Stimulated activated CD4-positive, alpha-beta T cell treated with anti-CD3 and anti-CD28 coated beads, Interleukin-15, amount 100 ng/mL, for 1 hour (primary cell): ENCODE measurements around the gene TOP2A.

Experiments used
- DNase-seq, 2 donors: peaks; one replicate each; pipeline ENCODE4 v3.0.0-alpha.2; 2020; ENCODE audit warnings: low read depth in 1 of 2, low spot score in 1 of 2

The TOP2A gene

DNA sequence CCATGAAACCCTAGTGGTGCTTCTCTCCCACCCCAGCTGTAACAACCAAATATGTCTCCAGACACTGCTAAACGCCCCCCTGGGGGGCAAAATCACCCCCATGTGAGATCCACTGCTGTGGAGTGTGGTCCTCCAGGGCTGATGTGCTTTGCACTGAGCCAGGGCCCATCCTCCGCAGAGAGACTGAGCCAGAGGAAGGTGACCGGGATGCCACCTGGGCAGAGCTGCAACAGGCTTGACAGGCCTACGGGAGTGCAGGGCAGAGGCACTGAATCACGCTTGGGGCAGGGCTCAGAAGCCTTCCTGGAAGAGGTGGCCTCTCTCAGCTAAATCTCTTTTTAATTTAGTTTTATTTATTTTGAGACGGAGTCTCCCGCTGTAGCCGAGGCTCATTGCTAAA is 57.6 kb downstream of the TOP2A start:
- no peak for DNase-seq

DNA sequence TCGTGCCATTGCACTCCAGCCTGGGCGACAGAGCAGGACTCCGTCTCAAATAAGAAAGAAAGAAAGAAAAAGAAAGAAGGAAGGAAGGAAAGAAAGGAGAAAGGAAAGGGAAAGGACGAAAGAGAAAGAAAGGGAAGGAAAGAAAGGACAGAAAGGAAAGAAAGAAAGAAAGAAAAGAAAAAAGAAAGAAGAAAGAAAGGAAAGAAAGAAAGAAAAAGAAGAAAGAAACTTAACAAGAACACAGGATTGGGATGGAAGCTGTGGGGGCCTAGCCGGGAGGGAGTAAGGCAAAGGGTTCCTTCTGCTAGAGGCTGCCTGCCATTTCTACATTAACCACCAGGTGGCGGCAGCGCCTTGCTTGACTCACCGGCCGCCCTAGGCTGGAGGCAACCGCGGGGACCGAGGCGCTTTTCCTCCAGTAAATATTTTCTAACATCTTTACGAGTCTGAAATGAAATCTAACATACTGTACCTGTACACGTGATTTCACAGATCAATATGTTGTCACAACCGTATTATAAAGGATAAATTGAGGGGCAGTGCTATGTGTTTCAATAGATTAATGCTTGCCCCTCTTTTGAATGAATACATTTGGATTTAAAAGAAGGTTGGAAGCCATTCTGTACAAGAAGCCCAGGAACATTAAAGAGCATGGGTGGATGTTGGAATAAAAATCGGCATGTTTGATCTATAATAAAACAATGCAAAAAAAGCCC is 59.2 kb downstream of the TOP2A start:
- DNase-seq = peak; percentile 78 to 89

DNA sequence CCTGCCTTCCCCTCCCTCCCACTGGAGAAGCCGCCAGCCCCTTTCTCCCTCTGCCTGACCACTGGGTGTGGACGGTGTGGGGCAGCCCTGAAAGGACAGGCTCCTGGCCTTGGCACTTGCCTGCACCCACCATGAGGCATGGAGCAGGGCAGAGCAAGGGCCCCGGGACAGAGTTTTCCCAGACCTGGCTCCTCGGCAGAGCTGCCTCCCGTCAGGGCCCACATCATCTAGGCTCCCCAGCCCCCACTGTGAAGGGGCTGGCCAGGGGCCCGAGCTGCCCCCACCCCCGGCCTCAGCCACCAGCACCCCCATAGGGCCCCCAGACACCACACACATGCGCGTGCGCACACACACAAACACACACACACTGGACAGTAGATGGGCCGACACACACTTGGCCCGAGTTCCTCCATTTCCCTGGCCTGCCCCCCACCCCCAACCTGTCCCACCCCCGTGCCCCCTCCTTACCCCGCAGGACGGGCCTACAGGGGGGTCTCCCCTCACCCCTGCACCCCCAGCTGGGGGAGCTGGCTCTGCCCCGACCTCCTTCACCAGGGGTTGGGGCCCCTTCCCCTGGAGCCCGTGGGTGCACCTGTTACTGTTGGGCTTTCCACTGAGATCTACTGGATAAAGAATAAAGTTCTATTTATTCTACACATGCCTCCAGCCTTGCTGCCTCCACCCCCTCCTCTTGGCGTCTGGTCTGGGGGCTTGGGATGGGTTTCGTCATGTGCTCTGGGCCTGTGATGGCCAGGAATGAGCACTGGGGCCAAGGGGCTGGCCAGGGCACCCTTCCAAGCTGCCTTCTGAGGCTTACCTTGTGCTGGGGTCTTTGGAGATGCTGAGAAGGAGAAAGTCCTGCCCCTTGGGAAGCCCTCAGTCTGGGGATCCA is 60.5 kb downstream of the TOP2A start:
- no peak for DNase-seq

DNA sequence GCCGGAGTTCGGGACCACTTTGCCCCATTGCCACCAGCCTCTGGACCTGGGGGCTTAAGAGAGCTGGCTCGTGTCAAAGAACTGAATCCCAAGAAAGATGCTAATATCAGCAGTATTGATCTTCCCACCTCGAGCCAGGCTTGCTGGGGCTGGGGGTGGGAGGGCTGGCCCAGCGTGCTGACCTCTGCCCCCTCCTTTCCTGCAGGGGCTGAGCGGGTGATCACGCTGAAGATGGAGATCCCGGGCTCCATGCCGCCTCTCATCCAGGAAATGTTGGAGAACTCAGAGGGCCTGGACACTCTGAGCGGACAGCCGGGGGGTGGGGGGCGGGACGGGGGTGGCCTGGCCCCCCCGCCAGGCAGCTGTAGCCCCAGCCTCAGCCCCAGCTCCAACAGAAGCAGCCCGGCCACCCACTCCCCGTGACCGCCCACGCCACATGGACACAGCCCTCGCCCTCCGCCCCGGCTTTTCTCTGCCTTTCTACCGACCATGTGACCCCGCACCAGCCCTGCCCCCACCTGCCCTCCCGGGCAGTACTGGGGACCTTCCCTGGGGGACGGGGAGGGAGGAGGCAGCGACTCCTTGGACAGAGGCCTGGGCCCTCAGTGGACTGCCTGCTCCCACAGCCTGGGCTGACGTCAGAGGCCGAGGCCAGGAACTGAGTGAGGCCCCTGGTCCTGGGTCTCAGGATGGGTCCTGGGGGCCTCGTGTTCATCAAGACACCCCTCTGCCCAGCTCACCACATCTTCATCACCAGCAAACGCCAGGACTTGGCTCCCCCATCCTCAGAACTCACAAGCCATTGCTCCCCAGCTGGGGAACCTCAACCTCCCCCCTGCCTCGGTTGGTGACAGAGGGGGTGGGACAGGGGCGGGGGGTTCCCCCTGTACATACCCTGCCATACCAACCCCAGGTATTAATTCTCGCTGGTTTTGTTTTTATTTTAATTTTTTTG is 61.6 kb downstream of the TOP2A start:
- DNase-seq = no peak

DNA sequence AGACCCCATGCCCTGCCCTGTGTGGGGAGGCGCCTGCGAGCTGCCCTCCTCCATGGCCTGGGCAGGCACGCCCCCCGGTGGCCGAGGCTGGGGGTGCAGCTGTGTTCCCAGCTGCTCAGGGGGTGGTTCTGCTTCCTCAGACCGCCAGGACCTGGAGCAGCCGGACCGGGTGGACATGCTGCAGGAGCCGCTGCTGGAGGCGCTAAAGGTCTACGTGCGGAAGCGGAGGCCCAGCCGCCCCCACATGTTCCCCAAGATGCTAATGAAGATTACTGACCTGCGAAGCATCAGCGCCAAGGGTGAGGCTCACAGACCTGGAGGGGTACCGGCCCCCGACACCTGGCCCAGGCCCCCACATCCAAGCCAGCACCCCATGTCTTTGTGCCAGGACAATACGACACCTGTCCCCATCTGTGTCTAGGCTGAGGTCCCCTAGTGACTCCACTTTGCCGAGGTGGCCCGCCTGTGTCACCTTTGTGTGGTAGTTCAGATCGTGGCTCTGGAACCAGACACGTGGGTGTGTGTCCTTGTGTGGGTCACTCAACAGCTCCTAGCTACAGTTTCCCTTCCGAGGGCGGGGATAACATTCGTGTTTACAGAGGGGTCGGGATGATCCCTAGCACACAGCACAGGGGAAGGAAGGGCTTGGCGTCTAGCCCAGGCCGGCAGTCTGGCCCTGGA is 62.4 kb downstream of the TOP2A start:
- DNase-seq = peak; percentile 65 to 78

DNA sequence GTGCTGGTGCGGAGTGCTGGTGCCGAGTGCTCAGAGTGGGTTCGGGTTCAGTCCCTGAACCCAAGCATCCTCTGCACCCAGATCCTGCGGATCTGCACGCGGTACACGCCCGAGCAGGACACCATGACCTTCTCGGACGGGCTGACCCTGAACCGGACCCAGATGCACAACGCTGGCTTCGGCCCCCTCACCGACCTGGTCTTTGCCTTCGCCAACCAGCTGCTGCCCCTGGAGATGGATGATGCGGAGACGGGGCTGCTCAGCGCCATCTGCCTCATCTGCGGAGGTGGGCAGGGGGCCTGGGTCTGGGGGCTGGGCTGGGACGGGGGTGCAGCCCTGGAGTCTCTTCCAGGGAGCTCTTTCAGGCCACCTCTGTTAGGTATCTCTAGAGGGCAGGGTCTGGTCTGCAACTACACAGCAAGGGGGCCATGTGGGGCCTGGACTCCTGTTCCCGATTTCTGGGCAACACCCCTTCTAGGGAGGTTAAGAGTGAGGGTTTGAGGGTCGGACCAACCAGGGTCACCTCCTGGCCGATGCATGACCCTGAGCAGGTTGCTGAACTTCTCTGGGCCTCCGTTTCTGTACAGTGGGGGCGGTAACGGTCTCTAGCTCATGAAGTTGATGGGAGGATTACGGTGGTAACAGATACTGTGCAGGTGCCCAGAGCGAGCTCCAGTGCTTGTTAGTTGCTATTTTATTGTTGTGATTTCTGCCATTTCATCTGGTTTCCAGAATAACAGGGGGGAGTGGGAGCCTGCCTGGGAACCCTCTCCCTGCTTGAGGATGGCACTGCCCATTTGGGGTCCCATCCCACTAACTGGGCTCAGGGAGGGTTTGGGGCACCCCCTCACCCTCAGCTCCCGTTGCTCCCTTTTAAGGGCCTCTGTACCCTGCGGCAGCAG is 63.2 kb downstream of the TOP2A start:
- no peak for DNase-seq

DNA sequence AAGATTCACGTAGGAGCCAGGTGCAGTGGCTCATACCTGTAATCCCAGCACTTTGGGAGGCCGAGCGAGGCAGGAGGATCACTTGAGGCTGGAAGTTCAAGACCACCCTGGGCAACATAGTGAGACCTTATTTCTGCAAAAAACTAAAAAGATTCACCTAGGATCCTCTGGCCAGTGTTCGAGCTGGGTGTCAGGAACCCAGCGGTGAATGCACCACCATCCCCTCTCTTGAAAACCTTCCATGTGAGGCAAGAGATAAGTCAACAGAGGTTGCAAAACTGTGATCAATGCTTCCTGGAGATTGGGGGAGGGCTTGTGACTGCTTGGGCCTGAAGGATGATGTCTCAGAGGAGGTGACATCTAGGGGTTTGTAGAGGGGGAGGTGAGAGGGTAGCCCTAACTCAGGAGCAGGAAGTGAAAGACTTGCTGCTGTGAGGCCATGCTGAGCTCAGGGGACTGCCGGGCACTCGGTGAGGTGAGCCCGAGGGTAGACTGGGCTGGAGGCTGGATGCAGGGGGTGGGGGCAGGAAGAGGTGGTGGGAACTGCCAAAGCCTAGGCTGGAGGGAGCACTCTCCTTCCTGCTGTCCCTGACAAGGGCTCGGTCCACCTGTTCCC is 64.8 kb downstream of the TOP2A start:
- no peak for DNase-seq

DNA sequence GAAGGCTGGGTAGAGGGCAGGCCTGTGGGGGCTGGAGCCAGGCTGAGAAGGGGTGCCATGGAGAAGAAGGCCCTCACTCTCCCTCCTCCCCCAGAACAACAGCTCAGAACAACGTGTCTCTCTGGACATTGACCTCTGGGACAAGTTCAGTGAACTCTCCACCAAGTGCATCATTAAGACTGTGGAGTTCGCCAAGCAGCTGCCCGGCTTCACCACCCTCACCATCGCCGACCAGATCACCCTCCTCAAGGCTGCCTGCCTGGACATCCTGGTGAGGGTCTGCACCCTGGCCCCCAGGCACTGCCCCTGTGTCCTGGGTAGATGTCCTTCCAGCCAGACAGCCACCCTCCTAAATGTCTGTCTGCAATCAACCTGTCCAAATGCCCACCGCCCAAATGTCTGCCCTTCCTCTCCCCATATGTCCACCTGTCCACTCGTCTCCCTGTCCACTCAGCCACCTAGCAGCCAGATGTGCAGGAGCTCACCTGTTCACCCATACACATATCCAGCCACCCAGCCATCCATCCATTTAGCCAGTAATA is 65.4 kb downstream of the TOP2A start:
- no peak for DNase-seq

DNA sequence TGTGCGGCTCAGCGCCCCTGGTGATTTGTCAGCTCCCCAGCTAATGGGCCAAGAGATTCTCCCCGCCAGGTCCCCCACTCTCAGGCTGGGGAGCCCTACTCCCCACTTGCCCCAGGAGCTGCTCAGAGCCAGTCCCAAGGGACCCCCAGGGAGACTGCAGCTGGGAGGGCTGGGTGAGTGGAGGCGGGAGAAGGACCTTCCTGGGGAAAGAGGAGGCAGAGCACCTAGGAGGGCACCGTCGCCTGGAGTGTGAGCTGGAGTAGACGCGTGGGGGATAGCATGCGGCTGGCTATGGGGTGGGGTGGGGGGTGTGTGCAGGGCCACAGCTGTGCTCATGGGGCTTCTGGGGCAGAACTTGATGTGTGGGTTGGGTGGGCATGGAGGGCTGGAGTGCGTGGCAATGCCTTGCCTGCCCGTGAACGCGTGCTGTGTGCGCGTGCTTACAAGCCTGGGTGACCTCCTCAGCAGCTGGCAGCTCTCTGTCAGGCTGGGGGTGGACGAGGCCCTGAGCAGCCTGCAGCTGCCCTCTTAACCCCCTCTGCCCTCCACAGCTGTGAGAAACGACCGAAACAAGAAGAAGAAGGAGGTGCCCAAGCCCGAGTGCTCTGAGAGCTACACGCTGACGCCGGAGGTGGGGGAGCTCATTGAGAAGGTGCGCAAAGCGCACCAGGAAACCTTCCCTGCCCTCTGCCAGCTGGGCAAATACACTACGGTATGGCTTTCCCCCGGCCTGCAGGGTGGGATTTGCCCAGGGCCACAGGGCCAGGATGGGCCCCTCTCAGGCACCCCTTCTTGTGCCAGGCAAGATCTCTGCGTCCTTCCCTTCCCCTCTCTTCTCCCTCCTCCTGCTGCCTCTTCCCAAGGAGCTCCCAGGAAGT is 66.1 kb downstream of the TOP2A start:
- no peak for DNase-seq

DNA sequence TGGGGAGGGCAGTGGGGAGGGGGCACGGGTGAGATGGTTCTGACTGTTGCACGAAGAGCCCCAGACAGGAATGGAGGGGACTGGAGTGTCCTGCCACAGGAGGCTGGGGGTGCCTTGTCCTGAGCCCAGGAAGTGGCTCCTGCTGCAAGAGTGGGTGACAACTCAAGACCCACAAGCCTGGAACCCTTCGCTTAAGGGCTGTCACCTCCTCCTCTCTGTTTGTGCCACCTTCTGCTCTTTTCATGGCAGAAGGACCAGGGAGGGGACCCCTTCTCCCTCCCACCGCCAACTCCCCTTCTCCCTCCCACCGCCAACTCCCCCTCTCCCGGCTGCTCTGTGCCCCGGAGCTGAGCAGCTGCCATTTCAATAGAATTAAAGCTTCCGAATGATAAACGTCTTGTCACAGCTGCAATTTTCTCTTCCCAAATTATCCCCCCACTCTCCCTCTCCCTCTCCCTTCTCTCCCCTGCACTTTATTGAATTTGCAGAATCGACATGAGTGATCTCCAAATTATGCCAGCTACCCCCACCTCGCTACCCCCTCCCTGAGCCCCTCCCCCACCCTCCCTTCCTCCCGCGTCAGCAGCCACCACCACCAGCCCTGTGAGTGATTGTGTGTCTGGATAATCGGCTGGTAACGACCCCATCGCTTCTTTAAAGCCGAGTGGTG is 66.9 kb downstream of the TOP2A start:
- DNase-seq = no peak

DNA sequence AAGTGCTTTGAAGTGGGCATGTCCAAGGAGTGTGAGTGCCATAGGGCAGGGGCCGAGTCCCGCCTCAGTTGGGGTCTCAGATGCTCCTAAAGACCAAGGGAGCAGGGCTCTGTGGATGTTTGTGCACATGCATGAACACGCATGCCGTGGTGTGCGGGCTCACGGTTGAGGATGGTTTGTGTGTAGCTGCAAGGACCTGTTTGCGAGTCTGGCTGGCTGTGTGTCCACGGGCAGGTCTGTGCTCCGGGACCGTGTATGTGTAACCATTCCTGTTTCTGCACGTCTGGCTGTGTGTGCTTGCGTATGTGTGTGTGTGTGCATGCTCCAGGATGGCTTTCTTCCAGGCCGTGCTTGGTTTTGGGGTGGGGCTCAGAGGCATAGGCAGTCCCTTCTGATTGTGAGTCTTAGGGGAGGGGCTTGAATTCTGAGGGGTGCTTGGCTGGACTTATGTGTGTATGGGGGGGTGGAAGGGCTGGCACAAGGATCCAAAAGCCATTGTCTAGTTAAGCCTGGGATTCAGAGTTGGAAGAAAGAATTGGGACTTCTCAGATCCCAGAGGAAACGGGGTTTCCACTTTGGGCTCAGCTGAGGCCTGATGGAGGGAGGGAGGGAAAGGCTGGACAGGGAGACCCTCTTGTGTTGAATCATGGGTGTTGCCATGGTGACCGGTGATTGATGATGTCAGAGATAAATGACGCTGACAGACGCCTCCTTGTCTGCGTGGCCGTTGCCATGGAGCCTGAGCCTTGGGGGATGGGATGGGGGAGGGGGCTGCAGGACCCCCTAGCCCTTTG is 67.6 kb downstream of the TOP2A start:
- no peak for DNase-seq

DNA sequence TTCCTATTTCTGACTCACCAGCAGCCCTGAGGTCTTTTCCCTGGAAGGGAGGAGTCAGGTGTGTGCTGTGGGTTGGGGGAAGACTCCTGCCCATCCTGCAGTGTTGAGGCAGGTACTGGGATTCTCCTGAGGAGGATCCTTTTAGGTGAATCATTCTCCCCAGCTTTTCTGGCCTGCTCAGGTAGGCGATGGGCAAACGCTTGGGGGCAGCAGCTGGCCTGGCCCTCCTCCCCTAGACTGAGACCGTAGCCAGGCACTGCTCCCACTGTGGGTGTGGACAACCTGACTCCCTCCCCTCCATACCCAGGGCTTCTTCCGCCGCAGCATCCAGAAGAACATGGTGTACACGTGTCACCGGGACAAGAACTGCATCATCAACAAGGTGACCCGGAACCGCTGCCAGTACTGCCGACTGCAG is 68.2 kb downstream of the TOP2A start:
- DNase-seq = no peak

DNA sequence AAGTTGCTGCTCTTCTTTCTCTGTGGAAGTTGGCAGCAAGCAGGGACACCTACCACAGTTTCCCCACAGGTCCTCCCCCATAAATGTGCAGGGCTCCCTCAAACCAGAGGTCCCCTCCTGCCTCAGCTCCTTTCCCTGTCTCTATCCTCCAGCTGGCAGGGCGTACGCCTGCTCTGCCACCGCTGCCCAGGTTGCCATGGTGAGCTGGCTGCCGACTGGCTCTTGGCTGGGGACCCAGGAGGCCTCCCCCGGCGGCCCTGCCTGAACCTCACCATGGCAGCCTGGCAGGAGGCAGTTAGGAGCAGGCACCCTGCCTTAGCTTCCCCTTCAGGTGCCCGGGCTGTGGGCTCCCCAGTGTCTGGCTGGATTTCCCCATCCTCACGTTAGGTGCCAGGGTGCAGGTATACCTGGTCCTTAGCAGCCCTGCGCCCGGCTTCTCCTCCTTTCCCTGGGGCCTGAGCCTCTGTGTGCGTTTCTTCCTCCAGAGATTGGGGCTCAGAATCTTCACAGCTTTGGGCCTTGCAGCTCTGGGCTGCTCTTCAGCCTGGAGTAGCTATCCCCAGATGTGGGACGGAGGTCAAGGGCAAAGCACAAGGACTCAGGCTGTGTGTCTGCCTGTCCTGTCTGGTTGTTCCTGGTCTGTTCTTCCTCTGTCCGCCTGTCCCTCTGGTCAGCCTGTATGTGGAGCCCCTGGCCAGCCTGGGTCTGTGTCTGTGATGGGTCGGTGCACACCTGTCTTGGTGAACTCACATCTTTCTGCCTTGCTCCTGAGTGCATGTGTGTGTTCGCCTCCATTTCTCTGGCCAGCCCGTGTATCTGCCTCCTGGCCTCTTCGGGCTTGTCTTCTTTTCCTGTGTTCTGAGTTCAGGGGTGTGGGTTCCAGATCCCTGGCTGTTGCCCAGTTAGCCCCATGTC is 68.9 kb downstream of the TOP2A start:
- DNase-seq = no peak

DNA sequence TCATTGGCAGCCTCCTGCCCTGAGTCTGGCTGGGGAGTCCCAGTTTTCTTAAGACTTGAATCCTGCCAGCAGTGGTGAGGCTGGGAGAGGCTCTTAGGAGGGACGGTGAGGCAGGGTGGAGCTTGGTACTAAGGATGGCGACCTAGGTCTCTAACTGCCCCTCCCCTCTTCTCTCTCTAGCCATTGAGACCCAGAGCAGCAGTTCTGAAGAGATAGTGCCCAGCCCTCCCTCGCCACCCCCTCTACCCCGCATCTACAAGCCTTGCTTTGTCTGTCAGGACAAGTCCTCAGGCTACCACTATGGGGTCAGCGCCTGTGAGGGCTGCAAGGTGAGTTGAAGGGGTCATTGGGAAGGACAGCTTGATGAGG is 69.6 kb downstream of the TOP2A start:
- no peak for DNase-seq

DNA sequence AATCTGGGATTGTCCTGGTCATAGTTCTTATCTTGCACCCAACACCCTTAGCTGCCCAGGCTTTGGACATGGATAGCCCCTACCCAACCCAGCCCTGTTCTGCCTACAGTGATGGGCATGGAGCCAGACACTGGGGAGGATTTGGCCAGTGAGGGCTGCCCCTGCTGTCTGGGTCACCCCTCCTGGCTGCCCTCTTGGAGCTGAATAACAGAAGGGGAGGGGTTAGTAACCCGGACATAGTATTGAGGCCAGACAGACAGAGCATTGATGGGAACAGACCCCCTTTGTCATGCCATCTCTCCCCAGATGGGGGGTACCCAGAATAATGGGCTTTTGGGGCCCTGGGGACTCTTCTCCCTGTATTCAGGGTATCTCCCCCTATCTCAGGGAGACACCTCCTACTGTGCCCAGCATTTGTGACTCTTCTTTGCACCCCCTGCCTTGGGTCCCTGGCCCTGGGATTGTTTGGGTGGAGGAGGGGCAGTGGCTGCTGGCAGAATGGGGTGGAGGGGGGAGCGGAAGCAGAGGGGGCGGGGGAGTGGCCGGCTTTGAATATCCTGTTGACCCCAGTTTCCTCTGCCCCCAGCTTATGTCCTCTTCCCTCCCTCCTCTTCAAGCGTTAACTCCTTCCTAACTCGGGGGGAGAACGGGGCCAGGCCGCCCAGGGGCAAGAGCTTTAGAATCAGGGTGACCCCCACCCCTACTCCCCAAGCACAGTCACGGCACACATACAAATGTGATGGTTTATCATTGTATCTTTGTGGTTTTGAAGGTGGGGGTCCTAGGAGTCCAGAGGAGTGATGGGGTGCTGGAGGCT is 70.2 kb downstream of the TOP2A start:
- no peak for DNase-seq
